AG09309 (cell line): ENCODE data around the gene MUC15.

Source experiments
- DNase-seq: peaks from one replicate; pipeline ENCODE4 v3.0.0-alpha.2; 2010; ENCODE audit warnings: low read depth
- H3K4me3 ChIP-seq: 2 replicates; pipeline ENCODE4 v1.5.1; 2011; ENCODE audit warnings: mild to moderate bottlenecking, low read depth, low read length, moderate library complexity; ENCODE audit not compliant: control insufficient read depth
- TF ChIP-seq, protein P1 (sequence below): IDR thresholded peaks from 2 replicates; pipeline ENCODE4 v1.5.1; 2011; ENCODE audit warnings: mild to moderate bottlenecking, low read depth, low read length, inconsistent platforms; ENCODE audit not compliant: insufficient read depth, control insufficient read depth; ENCODE audit errors: missing control alignments

Gene MUC15, protein sequence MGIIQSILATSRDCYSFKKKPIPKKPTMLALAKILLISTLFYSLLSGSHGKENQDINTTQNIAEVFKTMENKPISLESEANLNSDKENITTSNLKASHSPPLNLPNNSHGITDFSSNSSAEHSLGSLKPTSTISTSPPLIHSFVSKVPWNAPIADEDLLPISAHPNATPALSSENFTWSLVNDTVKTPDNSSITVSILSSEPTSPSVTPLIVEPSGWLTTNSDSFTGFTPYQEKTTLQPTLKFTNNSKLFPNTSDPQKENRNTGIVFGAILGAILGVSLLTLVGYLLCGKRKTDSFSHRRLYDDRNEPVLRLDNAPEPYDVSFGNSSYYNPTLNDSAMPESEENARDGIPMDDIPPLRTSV

DNA sequence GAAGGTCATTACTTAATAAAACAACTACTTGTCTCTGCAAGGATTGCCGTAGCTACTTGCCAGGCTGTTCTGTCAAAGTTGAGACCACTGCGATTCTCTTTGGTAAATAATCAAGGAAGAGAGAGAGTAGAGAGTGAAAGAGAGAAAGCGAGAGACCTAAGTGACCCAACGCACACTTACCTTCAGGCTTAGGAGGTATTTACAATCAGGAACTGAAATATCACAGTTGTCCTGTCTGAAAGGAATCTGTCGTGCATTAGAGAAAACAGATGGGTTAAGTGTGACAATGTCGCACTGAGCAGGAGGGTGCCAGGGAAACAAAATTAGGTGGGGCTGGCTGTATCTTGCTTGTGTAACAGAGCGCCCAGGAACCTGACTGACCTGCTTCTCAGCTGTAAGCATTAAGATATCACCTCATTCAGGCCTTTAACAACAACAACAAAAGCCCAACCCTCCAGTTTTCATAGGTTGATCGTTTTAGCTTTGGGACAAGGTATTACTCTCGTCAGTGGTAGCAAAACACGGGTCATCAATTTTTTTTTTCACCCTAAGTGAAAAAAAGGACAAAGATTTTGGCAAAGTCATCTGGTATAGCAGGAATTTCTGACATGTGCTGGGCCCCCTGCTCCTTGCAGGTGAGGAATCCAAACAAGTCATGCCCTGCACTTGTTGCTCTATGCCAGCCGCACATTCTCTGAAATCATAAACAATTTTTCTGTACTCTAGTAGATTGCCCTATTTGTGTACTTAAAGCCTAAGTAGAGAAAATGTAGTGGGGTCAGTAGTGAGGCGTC is at the start of gene MUC15:
Gene MUC15, minus strand, starts transcription at position 403 of the 794 bp plus-strand sequence. CDS start 5,169 bp downstream, outside the sequence.
- TF ChIP-seq, protein P1, sequence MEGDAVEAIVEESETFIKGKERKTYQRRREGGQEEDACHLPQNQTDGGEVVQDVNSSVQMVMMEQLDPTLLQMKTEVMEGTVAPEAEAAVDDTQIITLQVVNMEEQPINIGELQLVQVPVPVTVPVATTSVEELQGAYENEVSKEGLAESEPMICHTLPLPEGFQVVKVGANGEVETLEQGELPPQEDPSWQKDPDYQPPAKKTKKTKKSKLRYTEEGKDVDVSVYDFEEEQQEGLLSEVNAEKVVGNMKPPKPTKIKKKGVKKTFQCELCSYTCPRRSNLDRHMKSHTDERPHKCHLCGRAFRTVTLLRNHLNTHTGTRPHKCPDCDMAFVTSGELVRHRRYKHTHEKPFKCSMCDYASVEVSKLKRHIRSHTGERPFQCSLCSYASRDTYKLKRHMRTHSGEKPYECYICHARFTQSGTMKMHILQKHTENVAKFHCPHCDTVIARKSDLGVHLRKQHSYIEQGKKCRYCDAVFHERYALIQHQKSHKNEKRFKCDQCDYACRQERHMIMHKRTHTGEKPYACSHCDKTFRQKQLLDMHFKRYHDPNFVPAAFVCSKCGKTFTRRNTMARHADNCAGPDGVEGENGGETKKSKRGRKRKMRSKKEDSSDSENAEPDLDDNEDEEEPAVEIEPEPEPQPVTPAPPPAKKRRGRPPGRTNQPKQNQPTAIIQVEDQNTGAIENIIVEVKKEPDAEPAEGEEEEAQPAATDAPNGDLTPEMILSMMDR, result no peak
- no peak for DNase-seq
- H3K4me3 ChIP-seq, result no peak within 1 kb of the TSS

DNA sequence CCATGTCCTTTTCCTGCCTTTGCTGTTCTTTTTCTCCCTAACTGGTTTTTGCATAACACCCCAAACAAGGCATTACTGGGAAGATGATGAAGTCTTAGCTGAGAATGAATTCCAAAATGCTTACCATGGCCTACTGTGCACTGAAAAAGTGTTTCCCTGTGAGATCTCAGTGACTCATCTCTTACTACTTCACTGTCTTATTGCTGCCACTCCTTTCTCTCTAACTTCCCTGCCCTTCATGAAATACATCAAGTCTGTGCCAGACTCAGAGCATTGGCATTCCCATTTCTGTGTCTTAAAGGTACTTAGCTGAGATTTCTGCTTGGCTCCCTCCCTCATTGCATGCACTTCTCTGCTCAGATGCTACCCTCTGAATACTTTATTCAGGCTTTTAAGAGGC is 49.1 kb upstream of the MUC15 start:
- H3K4me3 ChIP-seq, result no peak overlapping the region
- peak; percentile 53 for DNase-seq
- TF ChIP-seq, protein P1, result no peak

DNA sequence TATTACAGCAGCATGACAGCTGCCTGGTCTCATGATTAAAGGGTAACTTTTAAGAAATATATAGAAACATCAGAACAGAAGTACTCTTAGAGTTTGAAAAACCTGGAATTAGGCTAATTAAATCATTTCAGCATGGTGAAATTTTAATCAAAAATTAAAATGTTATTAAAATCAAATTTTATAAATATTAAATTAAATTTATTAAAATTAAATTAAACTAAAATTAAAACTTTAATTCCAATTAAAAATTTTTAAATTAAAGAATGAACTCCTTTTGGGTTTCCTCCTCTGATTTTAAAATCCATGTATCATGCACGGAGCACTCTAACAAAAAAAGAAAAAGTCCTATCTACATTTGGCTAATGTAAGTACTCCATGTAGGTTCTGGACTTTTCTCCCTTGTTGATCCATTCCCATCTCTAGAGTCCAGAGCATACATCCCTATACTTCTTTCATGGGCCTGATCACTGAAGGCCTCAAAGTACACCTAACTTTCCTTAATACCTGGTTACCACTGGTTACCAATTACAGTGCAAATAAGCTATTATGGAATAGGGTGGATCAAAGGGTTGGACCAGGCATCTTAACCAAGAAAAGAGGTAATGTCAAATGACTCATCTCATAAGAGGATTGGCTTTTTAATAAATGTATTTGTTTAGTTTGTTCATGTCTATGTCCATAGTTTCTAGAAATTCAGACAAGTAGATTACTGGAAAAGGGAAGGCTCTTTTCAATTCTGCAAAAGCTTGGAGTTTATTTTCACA is 48.4 kb upstream of the MUC15 start:
- TF ChIP-seq, protein P1, result no peak
- no peak for DNase-seq
- H3K4me3 ChIP-seq, result no peak overlapping the region

DNA sequence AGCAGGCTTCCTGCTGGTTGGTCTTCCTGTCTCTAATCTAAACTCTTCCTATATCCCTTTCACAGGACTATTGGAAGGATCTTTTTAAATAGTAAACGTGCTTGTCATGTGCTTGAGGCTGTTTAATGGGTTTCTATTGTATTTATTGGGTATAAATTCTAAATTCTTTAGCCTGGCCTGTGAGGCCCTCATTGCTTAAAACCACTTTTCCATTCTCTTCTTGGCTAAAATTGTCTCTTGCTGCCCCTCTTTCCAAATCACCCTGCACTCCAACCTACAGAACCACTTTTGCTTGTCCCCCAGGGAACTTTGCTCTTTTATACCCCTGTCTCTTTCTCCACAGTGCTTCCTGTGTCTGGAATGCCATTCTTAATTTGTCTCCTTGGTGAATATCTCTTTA is 46.4 kb upstream of the MUC15 start:
- H3K4me3 ChIP-seq, result no peak overlapping the region
- TF ChIP-seq, protein P1, result no peak
- no peak for DNase-seq

DNA sequence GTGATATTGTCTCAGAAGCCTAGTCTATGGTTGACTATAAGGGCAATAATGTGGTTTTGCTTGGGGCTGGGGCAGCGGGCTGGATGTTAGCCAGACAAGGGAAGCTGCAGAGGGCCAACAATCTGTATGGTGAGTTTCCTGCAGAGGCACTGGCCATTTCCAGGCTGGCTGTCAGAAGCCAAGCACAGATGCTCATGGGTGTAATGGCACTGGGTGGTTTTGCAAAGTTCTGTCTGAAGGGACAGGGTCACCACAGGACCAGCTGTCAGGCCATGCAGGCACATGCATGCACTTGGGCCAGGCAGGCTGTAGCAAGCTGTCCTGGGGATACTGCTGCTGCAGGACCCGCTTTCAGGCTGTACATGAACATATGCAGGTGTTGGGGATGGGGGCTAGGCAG is 41.7 kb upstream of the MUC15 start:
- DNase-seq, result no peak
- TF ChIP-seq, protein P1, result no peak
- no peak overlapping the region for H3K4me3 ChIP-seq

DNA sequence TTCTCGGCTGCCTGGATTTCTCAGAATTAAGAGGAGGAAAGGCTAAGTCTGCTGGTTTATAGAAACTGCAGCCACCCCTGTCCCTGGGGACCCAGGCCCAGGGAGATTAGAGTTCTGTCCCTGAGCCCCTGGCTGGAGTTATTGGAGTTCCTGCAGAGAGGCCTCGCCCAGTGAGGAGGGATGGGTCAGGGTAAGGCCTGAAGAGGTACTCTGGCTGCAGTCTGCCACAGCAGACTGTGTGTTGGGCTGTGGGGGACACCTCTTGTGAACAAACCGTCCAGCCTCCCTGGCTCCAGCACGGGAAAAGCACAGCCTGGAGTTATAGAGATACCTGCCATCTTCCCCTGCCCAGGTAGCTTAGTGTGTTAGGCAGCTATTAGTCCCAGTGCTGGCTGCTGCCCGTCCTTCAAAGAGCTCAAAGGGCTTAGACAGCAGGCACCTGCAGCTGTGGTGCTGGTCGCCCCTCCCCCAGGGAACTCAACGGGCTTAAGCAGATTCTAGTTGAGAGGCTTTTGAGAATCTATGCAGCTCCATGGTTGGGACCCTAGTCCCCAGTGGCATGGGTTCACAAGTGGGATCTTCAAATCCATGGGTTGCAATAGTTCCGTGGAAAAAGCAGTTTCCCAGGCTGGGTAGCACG is 36.6 kb upstream of the MUC15 start:
- DNase-seq, result no peak
- H3K4me3 ChIP-seq, result no peak overlapping the region
- TF ChIP-seq, protein P1, result no peak
